ENCODE results near the gene TMBIM6.
"Not testable (repeated sequence)": the region's sequence is repeated elsewhere in the genome, so short reads cannot be mapped to it uniquely, and the experiment has no call there.

The TMBIM6 gene, protein sequence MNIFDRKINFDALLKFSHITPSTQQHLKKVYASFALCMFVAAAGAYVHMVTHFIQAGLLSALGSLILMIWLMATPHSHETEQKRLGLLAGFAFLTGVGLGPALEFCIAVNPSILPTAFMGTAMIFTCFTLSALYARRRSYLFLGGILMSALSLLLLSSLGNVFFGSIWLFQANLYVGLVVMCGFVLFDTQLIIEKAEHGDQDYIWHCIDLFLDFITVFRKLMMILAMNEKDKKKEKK

DNA sequence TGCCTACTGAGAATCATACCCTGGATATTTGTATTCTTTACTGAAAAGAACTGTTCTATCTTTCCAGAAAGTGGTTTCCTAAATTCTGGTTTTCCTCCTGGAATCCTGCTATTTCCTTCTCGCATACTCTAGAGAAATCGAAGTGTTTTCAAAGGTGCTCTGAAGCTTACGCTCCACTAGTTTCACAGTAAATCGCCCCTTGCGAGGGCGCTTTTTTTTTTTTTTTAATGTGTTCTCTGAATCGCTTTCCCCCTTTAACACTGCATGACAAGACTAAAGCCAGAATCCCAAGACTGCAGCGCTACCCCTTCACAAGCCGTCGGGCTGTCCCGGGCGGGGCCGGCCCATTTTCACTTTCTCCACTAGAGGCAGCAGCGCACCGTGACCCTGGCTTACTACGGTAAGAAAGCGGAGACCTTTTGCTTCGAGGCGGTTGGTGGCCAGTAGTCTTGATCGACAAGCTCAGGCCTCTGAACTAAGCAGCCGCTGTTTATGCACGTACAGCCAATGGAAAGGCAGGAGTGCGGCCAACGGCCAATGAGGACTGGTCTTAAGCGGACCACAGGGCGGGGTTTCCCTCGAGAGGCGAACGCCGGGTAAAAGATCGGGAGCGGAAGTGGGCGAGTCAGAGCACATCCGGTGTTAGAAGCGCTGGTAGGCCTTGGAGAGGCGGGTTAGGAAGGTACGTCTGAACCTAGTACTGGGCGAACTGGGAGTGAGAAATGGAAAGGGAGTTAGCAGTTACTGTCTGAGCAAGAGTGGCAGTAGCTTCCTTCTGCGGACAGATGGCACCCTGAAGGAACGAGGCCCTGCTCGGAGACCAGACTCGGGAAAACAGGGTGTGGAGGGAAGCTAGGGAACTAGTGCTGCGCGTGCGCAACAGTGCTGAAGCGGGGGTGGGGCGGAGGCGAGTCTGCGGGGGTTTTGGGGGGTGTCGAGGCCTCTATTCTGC, at the start of gene TMBIM6:
Gene TMBIM6, plus strand, starts transcription at position 628 of the 952 bp plus-strand sequence. CDS start 10,937 bp downstream, outside the sequence.
- peak; percentile 98 for DNase-seq (ENCODE audit: low spot score)

DNA sequence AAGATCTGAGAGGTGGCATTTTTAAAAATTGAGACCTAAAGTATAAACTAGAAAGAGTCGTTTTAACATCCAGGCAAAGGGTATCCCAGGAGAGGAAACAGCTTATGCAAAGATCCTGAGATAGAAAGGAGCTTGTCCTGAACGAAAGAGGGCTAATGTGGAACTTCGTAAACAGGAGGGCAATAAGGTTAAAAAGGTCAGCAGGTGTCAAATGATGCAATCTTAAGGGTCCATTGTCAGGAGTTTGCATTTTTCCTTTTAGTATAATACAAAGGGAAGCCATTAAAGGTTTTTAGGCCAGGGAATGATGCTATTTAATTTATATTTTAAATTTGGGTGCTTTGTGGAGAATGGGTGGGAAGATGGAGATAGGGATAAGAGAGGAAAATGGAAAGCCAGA, 48.5 kb upstream of the TMBIM6 start:
- no peak for DNase-seq (ENCODE audit: low spot score)

DNA sequence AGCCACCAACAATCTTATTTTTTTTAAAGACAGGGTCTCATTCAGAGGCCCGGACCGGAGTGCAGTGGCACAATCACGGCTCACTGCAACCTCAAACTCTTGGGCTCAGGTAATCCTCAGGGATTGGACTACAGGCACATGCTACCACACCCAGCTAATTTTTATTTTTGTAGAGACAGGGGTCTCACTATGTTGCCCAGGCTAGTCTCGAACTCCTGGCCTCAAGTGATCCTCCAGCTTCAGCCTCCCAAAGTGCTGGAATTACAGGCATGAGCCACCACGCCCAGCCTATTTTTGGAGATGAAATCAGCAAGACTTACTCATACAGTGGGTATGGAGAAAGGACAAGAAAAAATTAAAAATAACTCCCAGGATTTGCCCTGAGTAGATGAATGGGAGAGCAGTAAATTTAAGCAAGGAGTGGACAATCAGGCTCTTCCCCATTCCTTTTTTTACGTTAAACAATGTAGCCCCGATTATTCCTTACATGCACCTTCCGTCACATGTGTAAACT, 47.4 kb upstream of the TMBIM6 start:
- DNase-seq (ENCODE audit: low spot score): no peak

DNA sequence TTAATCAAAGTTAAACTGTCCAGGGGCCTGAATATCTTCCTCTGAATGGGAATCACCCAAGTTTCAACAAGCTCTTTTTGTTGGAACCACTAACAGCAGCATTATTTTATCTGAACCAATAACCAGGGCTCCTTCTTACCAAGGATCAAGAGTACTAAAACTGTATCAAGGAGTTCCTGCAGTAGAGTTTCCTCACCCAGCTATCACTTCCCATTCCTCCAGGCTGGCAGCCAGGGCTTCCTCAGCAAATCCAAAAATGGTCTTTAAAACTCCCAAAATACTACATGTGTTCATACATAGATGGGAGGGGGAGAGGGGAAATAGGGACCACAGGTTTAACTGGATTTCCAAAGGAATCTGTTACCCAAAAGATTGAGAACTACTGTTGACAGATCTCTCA, 44.6 kb upstream of the TMBIM6 start:
- DNase-seq (ENCODE audit: low spot score): no peak

DNA sequence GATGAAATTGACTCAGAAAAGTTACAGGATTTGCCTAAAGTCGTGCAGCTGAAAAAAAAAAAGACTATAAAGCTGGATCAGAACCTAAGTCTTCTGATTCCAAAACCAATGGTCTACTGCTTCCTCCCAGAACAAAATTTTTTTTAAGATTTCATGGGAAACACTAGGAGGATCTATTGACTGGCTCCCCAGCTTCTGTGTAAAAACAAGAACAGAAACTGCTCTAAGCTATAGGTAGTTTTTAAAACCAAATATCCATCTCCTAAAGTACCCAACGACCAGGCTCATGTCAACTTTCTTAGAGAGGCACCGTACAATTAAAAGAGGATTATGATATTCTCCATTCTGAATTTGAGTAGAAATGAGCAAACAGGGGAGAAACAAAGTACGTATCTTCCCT, 43.5 kb upstream of the TMBIM6 start:
- no peak for DNase-seq (ENCODE audit: low spot score)

DNA sequence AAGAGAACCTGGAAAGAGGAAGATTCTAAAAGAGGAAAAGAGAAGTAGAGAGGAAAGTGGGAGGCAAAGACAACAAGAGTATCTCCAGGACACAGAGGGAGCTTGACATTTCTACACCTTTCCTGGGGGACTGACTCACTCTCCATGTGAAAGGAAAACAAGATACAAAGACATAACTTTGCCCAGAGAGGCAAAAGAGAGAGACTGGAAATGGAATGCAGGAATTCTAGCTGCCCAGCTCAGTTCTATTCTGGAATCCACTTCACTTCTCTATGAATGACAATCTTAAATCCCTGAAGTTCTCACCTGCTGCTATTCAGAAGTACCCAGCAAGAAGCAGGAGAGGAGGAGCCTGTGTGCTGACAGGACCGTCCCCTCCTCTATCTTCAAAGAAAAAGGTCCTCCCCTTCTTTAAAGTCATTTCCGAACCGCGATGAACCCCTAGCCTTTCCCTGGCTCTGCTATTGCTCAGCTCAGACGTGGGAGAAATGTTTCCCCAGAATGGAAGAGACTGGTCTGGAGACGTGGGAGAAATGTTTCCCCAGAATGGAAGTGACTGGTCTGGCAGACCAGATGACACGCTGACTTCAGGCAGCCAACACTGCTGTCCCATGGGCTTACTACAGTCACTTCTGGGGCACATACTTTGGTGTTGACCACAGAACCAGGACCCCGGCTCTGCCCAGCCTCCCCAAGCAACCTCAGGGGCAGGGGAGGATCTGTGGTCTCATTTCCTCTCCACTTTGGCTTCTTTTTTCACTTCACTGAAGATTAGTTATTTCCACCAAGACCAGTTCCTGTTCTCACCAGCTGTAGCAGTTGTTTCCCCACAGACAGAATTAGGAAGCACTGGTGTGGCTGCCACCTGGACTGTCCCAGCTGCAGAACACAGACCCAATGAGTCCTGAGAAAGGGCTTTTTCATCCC, 42.5 kb upstream of the TMBIM6 start:
- DNase-seq (ENCODE audit: low spot score): no peak

DNA sequence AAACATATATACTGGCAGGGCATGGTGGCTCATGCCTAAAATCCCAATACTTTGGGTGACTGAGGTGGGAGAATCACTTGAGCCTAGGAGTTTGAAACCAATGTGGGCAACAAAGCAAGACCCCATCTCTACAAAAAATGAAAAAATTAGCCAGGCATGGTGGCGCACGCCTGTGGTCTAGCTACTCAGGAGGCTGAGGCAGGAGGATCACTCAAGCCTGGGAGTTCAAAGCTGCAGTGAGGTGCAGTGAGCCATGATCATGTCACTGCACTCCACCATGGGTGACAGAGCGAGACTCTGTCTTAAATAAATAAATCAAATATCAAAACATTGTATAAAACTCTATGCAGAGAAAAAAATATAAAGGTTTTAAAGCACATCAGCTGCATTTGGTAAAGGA, 39.3 kb upstream of the TMBIM6 start:
- DNase-seq (ENCODE audit: low spot score): no peak

DNA sequence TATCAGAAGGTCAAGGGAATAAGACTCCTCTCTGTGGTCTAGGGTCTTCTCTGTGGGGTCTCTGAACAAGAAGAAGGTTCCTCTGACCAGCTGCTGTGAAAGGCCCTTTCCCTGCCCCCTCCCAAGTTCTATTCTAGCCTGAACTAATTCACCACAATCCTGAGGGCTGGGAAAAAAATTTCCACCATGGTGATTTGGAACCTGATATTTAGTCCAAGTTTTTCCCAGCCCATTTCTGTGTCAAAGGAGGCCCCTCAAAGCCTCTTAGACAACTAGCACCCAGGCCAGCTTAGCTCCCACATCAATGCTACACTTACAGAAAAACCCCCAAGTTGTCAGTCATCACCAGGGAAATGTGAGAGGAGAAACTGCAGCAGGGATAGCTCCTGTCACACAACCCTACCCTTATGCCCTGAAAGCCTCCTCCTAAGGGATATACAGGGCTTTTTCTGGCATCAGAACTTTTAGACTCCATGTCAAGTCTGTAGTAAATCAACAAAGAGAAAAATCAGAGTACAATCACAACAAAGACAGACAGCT, 38.6 kb upstream of the TMBIM6 start:
- no peak for DNase-seq (ENCODE audit: low spot score)

DNA sequence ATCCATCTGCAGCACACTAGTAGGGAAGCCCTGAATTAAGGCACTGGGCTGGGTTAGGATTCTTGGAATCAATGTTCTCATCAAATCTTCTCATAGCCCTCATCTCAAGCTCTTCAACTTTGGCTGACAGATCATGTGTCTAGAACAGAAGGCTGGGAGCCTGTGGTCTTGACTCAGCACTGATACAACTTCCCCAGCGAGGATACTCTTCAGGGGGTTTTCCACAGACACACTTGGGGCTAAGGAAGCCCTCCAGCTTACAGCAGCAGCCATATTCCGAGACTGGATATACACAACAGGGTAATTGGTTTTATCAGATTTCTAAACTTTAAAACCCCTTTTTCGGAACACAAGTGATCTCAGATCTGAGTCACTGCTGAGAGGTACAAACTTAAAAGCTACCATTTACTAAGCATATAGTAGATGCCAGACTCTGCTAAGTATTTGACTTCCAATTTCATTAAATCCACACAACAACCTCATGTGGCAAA, 37.7 kb upstream of the TMBIM6 start:
- DNase-seq (ENCODE audit: low spot score): no peak

DNA sequence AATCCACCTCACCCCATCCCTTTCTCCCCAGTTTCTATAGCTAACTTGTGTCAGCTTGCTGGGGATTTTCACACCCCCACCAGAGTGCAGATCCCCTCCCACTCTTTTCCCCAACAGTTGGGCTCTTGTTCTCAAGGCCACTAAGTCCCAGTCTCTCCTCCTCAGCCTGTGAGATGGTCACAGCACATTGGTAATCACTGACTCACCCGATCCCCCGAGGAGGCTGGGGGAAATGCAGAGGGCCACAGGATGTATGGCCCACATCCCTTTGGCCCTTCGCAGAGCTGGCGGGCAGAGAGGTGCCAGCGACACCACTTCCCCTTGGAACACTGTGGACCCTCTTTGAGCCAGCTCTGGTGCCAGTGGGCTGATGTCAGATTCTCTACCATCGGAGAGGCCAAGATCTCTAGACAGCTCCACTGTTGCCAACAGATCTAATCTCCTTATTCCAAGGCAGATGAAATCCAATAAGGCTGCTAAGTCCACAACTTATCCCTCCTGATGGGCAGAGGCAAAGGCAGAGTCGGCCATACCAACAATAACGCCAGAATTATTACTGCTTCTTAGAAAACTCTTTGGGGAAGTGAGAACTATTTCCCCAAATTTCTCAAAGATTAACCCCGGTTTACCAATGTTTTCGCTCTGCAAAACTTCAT, 35.8 kb upstream of the TMBIM6 start:
- DNase-seq (ENCODE audit: low spot score): no peak

DNA sequence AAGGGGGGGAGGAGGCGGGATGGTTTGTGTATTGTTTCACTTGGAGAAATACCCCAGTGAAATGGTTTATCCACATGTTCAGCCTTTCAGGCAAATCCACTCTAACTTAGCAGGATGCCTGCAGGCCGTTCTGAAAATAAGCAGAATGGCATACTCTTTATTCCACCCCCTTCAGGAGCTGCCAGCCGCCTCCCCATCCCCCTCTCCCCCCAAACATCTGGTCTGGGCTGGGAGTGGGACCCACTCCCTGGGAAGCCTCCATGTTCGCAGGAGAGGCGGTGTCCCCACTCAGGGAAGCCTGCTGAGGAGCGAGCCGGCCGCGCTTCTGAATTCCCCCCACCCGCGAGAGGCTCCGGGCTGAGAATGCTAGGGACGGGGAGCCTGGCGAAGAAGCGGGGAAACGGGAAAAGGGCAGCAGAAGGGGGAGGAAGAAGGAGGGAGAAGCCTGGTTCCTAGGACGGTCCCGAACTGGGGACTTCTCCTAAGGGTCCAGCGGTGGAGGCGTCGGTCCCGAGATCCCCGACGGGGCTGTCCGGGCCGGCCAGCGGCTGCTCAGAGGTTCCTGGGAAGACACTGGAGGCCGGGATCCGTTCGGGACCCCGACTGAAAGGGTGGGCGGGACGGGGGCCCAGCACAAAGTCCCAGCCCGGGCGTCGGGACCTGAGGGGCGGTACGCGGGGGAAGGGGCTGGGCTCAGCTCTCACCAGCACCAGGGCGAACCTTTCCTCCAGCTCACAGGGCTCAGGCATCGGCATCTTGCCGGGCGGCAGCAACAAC, 34.8 kb upstream of the TMBIM6 start:
- DNase-seq (ENCODE audit: low spot score): peak; percentile 83

DNA sequence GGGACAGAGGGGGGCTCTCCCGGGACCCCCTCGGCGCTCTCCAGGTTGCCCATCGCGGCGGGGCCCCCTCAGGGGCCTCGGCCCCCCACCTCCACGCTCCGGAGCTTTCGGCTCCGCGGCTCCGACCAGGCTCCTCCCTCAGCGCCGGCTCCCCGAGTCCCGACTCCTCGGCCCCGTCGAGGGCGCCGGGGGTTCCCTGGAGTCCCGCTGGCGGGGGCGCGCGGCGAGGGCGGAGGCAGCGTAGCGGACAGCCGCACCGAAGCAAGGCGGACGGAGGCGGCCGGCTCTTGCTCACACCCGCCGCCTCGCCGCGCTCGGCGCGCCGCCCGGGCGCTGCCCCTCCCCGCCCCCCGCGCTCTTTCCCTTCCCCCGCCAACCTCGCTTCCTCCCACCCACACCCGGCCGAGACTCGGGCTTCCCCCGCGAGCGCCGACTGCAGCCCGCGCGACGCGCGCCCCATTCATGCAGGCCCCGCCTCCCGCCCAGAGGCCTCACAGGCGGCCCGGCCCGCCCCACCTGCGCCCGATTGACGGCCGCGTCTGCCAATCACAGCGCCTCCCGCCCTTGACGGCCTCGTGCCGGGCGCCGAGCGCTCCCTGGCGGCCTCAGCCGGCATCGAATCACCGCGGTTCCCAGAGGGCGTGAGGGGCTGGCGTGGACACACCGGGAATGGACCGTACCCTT, 34.1 kb upstream of the TMBIM6 start, which contains the start of gene FMNL3:
Gene FMNL3, minus strand, starts transcription at position 278 of the 684 bp plus-strand sequence. Its CDS starts 225 bp downstream, at position 53.
- DNase-seq (ENCODE audit: low spot score): peak; percentile 99

DNA sequence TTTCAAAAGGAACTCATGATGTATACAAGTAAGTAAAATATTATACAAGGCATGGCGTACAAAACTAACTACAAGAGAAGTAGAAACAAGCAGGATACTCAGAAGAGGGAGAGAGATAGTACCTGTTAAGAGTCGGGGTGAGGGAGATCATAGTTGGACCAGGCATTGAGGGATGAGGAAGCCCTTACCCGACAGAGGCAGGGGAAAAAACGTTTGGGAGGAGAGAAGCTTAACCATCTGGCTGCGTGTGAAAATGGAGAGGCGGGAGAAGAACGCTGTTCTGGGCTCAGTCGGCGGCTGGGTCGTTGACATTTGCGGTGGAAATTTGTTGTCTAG, 33.6 kb upstream of the TMBIM6 start:
- DNase-seq (ENCODE audit: low spot score): no peak

DNA sequence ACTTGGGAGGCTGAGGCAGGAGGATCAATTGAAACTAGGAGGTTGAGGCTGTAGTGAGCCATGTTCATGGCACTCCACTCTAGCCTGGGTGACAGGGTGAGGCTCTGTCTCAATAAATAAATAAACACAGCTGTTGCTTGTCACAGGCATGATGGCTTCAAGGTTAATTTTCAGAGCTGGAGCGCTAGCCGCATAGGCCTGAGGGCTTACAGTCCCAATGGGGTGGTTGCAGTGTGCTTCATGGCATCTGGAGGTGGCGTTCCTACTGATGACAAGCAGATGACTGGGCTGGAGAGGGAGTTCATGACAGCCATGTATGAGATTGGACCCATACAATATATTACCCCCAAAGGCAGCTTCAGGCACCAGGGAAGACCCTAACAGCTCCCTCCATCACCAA, 32.5 kb upstream of the TMBIM6 start:
- DNase-seq (ENCODE audit: low spot score): no peak

DNA sequence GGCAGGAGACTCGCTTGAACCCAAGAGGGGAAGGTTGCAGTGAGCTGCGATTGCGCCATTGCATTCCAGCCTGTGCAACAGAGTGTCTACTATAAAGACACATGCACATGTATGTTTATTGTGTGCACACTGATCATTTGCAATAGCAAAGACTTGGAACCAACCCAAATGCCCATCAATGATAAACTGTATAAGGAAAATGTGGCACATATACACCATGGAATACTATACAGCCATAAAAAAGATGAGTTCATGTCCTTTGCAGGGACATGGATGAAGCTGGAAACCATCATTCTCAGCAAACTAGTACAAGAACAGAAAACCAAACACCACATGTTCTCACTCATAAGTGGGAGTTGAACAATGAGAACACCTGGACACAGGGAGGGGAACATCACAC, 27.4 kb upstream of the TMBIM6 start:
- DNase-seq (ENCODE audit: low spot score): not testable (repeated sequence)

DNA sequence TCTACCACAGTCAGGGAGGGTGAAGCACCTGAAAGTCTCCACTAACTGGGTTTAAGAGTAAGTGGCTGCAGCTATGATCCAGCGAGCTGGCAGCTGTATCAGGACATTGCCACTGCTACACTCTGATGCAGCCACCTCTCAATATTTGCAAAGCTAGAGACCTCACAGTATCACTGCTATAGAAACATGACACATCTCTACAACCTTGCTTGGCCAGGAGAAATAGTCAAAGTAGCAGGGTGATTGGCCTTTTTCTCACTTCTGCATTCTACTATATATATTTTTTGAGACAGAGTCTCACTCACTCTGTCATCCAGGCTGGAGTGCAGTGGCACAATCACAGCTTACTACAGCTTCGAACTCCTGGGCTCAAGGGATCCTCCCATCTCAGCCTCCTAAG, 24.8 kb upstream of the TMBIM6 start:
- DNase-seq (ENCODE audit: low spot score): no peak

DNA sequence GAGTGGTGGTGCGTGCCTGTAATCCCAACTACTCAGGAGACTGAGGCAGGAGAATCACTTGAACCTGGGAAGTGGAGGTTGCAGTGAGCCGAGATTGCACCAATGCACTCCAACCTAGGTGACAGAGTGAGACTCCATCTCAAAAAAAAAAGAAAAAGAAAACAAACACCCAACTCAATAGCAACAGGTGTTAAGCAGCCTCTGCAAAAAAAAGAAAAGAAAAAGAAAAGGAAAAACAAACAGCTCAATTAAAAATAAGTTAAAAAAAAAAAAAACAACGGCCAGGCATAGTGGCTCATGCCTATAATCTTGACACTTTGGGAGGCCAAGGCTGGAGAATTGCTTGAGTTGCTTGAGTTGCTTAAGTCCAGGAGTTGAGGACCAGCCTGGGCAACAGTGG, 23.6 kb upstream of the TMBIM6 start:
- not testable (repeated sequence) for DNase-seq (ENCODE audit: low spot score)

DNA sequence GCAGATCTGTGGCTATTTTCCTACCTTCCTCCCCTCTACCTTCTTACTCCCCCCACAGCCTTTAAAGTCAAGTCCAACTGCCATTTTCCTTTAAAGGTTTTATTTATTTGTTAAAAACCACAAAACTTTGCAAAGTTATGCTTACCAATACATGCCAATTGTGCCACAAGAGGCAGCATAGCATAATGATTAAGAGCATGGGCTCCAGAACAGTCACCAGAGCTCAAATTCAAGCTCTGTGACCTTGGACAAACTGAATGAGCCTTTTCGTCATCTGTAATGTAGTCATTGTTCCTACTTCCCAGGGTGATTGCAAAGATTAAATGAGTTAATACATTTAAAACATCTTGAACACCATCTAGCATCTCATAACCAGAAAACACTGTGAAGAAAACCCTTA, 21.1 kb upstream of the TMBIM6 start:
- DNase-seq (ENCODE audit: low spot score): no peak

DNA sequence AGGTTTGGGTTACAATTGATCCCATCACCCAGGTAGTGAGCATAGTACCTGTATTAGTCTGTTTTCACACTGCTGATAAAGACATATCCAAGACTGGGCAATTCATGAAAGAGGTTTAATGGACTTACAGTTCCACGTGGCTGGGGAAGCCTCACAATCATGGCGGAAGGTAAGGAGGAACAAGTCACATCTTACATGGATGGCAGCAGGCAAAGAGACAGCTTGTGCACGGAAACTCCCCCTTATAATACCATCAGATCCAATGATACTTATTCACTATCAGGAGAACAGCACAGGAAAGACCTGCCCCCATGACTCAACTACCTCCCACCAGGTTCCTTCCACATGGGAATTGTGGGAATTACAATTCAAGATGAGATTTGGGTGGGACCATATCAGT, 20.0 kb upstream of the TMBIM6 start:
- DNase-seq (ENCODE audit: low spot score): not testable (repeated sequence)

DNA sequence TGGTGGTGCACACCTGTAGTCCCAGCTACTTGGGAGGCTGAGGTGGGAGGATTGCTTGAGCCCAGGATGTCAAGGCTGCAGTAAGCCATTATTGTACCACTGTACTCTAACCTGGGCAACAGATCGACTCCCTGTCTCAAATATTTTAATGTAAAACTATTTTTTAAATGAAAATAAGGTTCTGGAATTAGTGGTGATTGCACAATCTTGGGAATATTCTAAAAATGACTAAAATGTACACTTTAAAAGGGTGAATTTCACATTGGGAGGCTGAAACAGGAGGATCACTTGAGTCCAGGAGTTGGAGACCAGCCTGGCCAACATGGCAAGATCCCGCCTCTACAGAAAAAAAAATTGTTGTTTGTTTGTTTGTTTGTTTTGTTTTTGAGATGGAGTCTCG, 12.9 kb upstream of the TMBIM6 start:
- no peak for DNase-seq (ENCODE audit: low spot score)
